Measurements from ENCODE around the gene ARHGAP28. TPM values are rescaled to one million over a fixed set of nuclear protein-coding genes. Genes with fewer than 3 reads are reported as not detected.

Gene ARHGAP28
- total and polyA plus RNA-seq, 3 donors from 2014 or later, result 45.5 to 161 (median 76.8) TPM

GRCh38 chr18:6687676-6688075 is 41.8 kb upstream of the ARHGAP28 start:
- no peaks in the 10 kb centered on the region for H3K27me3 ChIP-seq
- no peak overlapping the region for H3K4me3 ChIP-seq
- no peak overlapping the region for H3K27ac ChIP-seq
- no peaks in the 10 kb centered on the region for H3K36me3 ChIP-seq (ENCODE audit: low read depth, missing control alignments)
- DNase-seq, result no peak
- TF ChIP-seq POLR2A (IDR thresholded peaks at IDR 0.05), result no peak
- TF ChIP-seq, protein P1, sequence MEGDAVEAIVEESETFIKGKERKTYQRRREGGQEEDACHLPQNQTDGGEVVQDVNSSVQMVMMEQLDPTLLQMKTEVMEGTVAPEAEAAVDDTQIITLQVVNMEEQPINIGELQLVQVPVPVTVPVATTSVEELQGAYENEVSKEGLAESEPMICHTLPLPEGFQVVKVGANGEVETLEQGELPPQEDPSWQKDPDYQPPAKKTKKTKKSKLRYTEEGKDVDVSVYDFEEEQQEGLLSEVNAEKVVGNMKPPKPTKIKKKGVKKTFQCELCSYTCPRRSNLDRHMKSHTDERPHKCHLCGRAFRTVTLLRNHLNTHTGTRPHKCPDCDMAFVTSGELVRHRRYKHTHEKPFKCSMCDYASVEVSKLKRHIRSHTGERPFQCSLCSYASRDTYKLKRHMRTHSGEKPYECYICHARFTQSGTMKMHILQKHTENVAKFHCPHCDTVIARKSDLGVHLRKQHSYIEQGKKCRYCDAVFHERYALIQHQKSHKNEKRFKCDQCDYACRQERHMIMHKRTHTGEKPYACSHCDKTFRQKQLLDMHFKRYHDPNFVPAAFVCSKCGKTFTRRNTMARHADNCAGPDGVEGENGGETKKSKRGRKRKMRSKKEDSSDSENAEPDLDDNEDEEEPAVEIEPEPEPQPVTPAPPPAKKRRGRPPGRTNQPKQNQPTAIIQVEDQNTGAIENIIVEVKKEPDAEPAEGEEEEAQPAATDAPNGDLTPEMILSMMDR (IDR thresholded peaks at IDR 0.05), result no peak
- H3K9me3 ChIP-seq, result no peaks in the 10 kb centered on the region
- H3K4me1 ChIP-seq, result peaks cover 11% of the 10 kb centered on the region
- intact Hi-C loops (cut with DNase I; ENCODE audit: low total_unique reads), result no loop called here

- TF ChIP-seq, protein P1 (IDR thresholded peaks at IDR 0.05), result no peak
- TF ChIP-seq POLR2A (IDR thresholded peaks at IDR 0.05), result no peak
- intact Hi-C loops (cut with DNase I; ENCODE audit: low total_unique reads), result no loop called here
- H3K27ac ChIP-seq, result no peak overlapping the region
- H3K36me3 ChIP-seq (ENCODE audit: low read depth, missing control alignments), result no peaks in the 10 kb centered on the region
- H3K4me3 ChIP-seq, result no peak overlapping the region
- H3K27me3 ChIP-seq, result no peaks in the 10 kb centered on the region
- no peak for DNase-seq
- no peaks in the 10 kb centered on the region for H3K4me1 ChIP-seq
- whole genome bisulfite sequencing, 2 donors, result 90 to 96% methylated on average over 1 of the region's 1 CpG
- no peaks in the 10 kb centered on the region for H3K9me3 ChIP-seq
Observed at GRCh38 chr18:6708890-6709289, 20.6 kb upstream of the ARHGAP28 start.

- 89 to 98% methylated on average over 1 of the region's 1 CpG for WGBS, 2 donors
- no peaks in the 10 kb centered on the region for H3K27me3 ChIP-seq
- no peaks in the 10 kb centered on the region for H3K36me3 ChIP-seq (ENCODE audit: low read depth, missing control alignments)
- TF ChIP-seq POLR2A (IDR thresholded peaks at IDR 0.05), result no peak
- TF ChIP-seq, protein P1 (IDR thresholded peaks at IDR 0.05), result no peak
- no peaks in the 10 kb centered on the region for H3K9me3 ChIP-seq
- H3K4me3 ChIP-seq, result no peak overlapping the region
- intact Hi-C loops (cut with DNase I; ENCODE audit: low total_unique reads), result no loop called here
- H3K27ac ChIP-seq, result no peak overlapping the region
- H3K4me1 ChIP-seq, result no peaks in the 10 kb centered on the region
- DNase-seq, result no peak
Observed at GRCh38 chr18:6711467-6711866, 18.0 kb upstream of the ARHGAP28 start.

GRCh38 chr18:6712401-6712800 is 17.1 kb upstream of the ARHGAP28 start:
- DNase-seq, result no peak
- no peaks in the 10 kb centered on the region for H3K9me3 ChIP-seq
- WGBS, 2 donors, result 94 to 100% methylated on average over 1 of the region's 1 CpG
- H3K4me1 ChIP-seq, result no peaks in the 10 kb centered on the region
- no peaks in the 10 kb centered on the region for H3K27me3 ChIP-seq
- TF ChIP-seq POLR2A (IDR thresholded peaks at IDR 0.05), result no peak
- TF ChIP-seq, protein P1 (IDR thresholded peaks at IDR 0.05), result no peak
- no peak overlapping the region for H3K27ac ChIP-seq
- no peak overlapping the region for H3K4me3 ChIP-seq
- no peaks in the 10 kb centered on the region for H3K36me3 ChIP-seq (ENCODE audit: low read depth, missing control alignments)
- intact Hi-C loops (cut with DNase I; ENCODE audit: low total_unique reads), result no loop called here

DNA sequence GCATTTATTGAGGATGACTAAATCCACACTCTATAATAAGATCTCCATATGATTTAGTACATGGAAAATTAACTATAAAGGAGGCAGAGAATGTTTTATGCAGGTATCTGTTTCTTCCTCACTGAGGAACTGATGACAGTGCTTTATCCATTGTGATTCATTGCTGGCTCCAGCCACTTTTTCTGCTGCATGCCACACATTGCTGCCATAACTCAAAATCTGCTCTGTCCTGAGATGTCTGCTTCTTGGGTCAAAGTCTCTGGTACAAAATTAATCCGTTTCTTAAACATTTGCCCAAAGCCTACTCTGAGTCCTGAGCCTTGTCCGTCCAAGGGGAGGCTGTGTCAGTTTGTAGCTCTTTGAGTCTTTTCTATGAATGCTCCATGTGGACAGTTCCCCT is 15.5 kb upstream of the ARHGAP28 start:
- H3K27ac ChIP-seq, result no peak overlapping the region
- H3K9me3 ChIP-seq, result no peaks in the 10 kb centered on the region
- no peak for TF ChIP-seq POLR2A (IDR thresholded peaks at IDR 0.05)
- TF ChIP-seq, protein P1 (IDR thresholded peaks at IDR 0.05), result no peak
- no peak overlapping the region for H3K4me3 ChIP-seq
- H3K4me1 ChIP-seq, result peaks cover 3% of the 10 kb centered on the region
- no peaks in the 10 kb centered on the region for H3K36me3 ChIP-seq (ENCODE audit: low read depth, missing control alignments)
- no peaks in the 10 kb centered on the region for H3K27me3 ChIP-seq
- intact Hi-C loops (cut with DNase I; ENCODE audit: low total_unique reads), result no loop called here
- 80 to 88% methylated on average over 2 of the region's 2 CpGs for WGBS, 2 donors
- no peak for DNase-seq
